Hematopoietic multipotent progenitor cell treated with erythropoietin and hydrocortisone succinate and interleukin-3 and kit ligand, for 17 days (in vitro differentiated cells): ENCODE data around the gene MPHOSPH9.

Experiments
- DNase-seq: peaks from one replicate; pipeline ENCODE4 v3.0.0-alpha.2; 2015; ENCODE audit warnings: low spot score

MPHOSPH9 gene

GRCh38 chr12:123149088-123149487 is 83.9 kb downstream of the MPHOSPH9 start:
- no peak for DNase-seq

DNA sequence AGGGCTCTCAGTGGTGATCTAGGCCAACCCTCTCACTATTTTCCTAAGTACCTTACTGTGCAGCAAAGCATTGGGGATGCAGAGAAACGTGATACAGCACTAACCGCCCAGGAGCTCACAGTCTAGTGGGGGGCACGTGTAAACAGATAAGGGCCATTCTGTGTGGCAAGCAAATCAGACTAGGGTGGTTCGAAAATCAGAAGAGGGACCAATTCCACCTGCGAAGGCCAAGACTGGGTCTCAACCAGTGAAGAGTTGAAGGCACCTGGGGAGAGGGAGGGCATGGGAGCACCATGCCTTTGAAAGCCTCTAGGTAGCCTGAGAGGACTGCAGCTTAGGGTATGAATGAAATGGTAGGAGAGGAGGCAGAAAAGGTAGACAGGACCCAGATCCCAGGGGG is 84.3 kb downstream of the MPHOSPH9 start:
- DNase-seq = no peak

- no peak for DNase-seq
Measured at GRCh38 chr12:123148223-123148622, 84.7 kb downstream of the MPHOSPH9 start.

- no peak for DNase-seq
Measured at GRCh38 chr12:123145211-123145610, 87.7 kb downstream of the MPHOSPH9 start.

DNA sequence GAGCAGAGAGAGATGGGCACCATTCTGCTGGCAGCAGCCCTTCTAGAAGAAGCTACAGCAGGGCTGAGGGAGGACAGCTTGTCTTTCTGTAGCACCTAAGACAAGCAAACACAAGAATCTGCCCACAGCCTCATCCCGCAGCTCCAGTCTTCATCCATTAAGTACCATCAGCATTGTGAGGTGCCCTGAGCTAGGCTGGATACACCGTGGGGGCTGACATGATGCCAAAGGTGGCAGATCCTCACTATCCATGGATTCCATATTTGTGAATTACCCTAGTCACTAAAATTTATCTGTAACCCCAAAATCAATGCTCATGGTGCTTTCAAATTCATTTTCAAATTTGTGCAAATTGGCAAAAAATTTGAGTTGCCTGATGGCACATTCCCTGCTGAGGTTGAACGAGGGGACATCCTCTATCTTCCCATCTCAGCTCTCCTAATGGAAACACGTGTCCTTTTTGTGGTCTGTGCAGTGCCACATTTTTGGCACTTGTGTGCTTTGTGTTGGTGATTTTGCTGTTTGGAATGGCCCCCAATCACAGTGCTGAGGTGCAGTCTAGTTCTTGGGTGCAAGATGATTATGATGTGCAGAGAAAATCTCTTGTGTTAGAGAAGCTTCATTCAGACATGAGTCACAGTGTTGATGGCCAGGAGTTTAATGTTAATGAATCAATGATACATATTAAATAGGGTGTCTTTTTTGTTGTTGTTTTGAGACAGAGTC is 89.0 kb downstream of the MPHOSPH9 start:
- no peak for DNase-seq

DNA sequence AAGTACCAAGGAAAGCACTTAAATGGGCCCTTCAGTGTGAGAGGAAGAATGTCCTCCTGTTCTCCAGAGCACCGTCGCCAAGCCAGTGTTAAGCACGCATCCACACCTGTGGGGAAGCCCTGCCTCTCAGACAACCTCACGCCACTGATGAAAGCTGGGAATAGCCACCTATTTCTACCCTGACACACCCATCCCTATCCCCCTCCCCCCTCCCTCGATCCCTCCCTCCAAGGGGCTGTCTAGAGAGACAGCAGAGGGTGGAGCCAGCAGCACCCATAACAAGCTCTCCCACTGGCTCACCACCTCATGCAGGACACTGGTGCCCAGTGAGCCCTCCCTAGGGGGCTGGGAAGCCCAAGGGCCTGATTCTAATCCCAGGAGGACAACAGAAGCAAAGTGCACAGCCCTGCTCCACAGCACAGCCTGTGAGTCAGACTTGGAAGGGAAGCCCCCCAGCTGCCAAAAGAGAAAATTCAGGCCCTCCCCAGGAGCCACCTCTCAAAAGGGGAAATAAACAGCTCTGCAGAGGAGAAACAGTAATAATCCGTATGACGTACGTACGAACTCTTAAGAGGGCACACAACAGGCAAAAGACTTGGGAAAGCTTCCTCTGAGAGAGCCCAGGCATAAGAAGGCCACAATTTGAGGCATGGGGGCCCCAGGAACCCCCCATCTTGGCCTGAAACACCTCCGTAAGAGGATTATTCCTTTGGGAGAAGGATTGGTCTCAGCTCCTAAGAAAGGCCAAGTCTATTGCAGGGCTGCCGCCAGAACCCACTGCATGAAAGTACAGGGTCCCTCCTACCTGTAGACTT is 89.8 kb downstream of the MPHOSPH9 start:
- no peak for DNase-seq

- DNase-seq = no peak
Measured at GRCh38 chr12:123142518-123142840, 90.5 kb downstream of the MPHOSPH9 start.

GRCh38 chr12:123141615-123142517 is 91.1 kb downstream of the MPHOSPH9 start:
- DNase-seq = no peak

DNA sequence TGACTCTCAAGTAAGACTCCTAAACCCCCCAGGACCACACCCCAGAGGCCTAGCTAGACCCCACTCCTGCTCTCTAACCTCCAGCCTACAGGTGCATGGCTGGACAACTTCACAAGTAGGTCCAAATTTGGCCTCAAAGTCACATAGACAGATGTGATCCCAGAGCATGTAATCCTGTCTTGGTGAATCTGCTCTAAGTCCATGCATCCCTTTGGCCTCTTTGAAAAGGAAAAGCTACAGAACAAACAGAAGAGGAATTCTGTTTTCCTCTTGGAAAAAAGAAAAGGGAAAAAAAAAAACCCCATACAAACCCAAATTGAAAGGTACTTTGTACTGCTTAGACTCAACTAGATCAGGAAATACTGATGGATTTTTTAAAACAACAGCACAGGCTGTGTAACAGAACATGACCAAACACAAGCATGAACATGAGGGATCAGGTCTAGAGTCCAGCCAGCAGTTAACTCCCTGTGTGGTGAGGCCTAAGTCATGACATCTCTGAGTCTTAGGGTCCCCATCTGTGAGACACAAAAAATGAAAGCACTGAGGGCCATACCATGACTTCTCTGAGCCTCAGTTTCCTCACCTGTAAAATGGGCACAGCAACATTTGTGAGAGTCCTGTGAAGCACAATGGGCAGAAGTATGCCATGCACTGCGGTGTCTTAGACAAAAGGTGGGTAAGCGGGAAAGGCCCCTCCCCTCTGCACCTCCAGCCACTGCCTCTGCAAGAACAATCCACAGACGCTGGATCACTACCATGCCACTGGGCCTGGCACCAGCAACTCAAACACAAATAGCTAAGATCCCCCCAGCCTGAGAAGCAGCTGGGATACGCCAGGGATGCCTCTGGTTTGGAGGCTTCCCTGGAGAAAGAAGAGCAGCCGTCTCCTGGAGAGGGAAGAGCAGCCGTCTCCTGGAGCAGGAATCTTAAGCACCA is 92.0 kb downstream of the MPHOSPH9 start:
- no peak for DNase-seq

- DNase-seq = no peak
Measured at GRCh38 chr12:123139926-123140675, 92.8 kb downstream of the MPHOSPH9 start.

DNA sequence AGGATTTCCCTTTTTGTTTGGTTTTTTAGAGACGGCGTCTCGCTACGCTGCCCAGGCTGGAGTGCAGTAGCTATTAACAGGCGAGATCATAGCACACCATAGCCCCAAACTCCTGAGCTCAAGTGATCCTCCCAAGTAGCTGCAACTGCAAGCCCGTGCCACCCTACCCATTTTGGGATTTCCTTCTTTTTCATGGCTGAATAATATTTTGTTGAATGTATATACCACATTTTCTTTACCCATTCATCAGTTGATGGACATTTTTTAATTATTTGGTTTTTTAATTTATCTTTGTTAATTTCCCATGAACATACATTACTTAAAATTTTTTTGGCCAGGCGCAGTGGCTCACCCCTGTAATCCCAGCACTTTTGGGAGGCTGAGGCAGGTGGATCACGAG is 97.3 kb downstream of the MPHOSPH9 start:
- DNase-seq = no peak

- DNase-seq = no peak
Measured at GRCh38 chr12:123134826-123135225, 98.1 kb downstream of the MPHOSPH9 start.

DNA sequence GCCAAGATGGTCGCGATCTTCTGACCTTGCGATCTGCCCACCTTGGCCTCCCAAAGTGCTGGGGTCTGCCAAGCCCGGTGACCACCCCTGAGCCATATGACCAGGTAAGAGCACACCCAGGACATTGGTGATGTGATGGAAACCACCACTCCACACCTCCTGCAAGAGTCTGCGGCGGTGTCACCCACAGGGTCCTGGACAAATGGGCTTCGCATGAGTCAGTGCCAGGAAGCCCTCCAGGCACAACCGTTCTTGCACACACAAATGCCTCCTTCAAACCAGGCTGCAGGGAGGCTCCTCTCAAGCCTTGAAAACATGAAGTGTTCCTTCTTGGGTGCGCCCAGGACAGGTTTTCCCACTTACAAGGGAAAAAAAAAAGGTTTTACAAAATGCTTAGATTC is 98.7 kb downstream of the MPHOSPH9 start:
- DNase-seq = no peak

- no peak for DNase-seq
Measured at GRCh38 chr12:123133701-123134100, 99.2 kb downstream of the MPHOSPH9 start.

DNA sequence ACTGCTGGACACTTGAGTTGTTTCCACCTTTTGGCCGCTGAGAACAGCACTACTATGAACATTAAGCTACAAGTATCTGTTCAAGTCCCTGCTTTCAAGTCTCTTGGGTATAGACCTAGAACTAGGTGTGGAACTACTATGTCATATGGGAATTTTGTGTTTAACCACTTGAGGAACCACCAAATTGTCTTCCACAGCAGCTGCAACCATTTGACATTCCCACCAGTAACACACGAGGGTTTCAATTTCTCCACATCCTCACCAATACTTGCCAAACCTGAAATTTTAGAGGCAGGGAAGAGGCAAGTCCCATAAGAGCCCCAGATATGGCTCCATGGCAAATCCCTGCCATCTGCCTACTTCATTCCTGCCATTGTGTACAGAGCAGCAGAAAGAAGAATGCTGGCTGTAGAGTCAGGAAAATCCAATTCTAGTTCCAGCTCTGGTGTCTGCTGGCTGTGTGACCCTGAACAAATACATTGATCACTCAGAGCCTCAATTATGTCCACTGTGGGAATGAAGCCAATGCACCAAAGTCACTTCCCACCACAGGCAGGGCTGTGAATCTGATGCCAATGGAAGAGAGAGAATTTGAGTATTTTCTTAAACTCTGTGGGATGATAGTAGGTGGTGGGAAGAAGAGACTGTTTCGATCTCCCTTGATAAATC is 99.9 kb downstream of the MPHOSPH9 start:
- no peak for DNase-seq

DNA sequence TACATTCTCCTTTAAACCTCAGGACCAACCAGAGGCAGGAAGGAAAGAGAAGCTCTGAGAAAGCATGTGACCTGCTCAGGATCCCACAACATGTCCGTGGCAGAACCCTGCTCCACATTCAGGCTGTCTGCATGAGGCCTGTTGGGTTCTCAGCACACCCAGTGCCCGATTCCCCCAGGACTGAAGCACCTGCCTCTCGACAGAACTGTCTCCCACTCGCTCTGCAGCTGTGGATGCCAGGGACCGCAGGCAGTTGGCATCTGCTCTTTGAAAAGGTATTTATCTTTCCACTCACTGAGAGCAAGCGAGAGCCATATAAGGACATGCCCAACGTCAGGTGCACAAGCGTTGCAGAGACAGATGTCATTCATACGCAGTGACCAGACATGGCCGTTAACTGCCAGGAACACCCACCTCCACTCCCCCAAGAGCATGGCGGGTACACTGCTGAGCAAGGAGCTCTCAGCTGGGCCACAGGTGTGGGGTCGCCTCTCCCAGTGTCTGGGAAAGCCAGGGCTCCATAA is 101.0 kb downstream of the MPHOSPH9 start:
- DNase-seq = no peak

GRCh38 chr12:123131291-123131832 is 101.6 kb downstream of the MPHOSPH9 start:
- DNase-seq = no peak

DNA sequence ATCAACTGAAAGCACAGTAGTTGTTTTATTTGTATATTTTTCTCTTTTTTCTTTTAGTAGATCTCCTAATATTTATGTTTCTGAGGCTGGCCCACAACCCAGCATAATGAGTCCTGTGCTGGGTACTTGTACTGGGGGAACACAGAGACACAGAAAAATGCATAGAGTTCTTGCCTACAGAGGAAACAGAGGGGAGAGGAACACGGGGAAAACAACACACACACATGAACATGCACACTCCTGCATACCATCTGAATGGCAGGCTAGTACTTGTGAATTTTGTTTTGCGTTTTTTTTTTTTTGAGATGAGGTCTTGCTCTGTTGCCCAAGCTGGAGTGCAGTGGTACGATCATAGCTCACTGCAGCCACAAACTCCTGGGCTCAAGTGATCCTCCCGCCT is 103.3 kb downstream of the MPHOSPH9 start:
- no peak for DNase-seq

DNA sequence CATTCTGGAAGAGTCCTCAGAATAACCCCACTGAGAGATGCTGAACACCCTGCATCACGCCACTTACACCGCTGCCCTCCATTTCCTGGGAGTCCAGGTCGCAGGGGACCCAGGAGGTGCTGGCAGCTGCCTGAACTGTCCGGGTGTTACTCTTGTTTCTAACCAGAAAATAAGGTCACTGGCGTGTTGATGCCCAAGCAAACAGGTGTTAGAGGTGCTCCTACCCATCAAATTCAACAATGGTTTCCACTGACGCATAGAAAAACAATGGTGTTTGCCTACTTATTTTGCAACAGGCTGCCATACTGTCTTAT is 105.8 kb downstream of the MPHOSPH9 start:
- no peak for DNase-seq
